IPS-18c (cell line): Measurements from ENCODE around the gene LSG1.

Experiments used
- H3K4me3 ChIP-seq: 2 replicates; pipeline ENCODE4 v1.7.0; 2013; ENCODE audit warnings: low read depth, mild to moderate bottlenecking, low read length, moderate library complexity; ENCODE audit not compliant: insufficient read depth
- H3K9me3 ChIP-seq: one replicate; pipeline ENCODE4 v1.6.1; 2013; ENCODE audit warnings: mild to moderate bottlenecking, low read length, moderate library complexity; ENCODE audit not compliant: control insufficient read depth, insufficient read depth

The LSG1 gene

GRCh38 chr3:194671900-194672808 is at the start of gene LSG1:
Gene LSG1, minus strand, starts transcription at chr3:194672191. Its CDS starts 29 bp downstream, at chr3:194672162.
- H3K4me3 ChIP-seq = peak within 1 kb of the TSS; percentile 98
- H3K9me3 ChIP-seq = no peaks in the 10 kb centered on the region

- Histone ChIP-seq H3K4me3 (no peak overlapping the region), H3K9me3 (no peaks in the 10 kb centered on the region)
Measured at GRCh38 chr3:194720048-194720447, 48.1 kb upstream of the LSG1 start.

- Histone ChIP-seq H3K9me3 (no peaks in the 10 kb centered on the region), H3K4me3 (no peak overlapping the region)
Measured at GRCh38 chr3:194718079-194718478, 46.1 kb upstream of the LSG1 start.

- no peaks in the 10 kb centered on the region for H3K9me3 ChIP-seq
- no peak overlapping the region for H3K4me3 ChIP-seq
Measured at GRCh38 chr3:194715022-194715800, 43.2 kb upstream of the LSG1 start.

GRCh38 chr3:194714564-194714963 is 42.6 kb upstream of the LSG1 start:
- no peak overlapping the region for H3K4me3 ChIP-seq
- H3K9me3 ChIP-seq = no peaks in the 10 kb centered on the region

- Histone ChIP-seq H3K9me3 (no peaks in the 10 kb centered on the region), H3K4me3 (no peak overlapping the region)
Measured at GRCh38 chr3:194714137-194714455, 42.1 kb upstream of the LSG1 start.

GRCh38 chr3:194713299-194714136 is 41.5 kb upstream of the LSG1 start:
- no peak overlapping the region for H3K4me3 ChIP-seq
- H3K9me3 ChIP-seq = no peaks in the 10 kb centered on the region

DNA sequence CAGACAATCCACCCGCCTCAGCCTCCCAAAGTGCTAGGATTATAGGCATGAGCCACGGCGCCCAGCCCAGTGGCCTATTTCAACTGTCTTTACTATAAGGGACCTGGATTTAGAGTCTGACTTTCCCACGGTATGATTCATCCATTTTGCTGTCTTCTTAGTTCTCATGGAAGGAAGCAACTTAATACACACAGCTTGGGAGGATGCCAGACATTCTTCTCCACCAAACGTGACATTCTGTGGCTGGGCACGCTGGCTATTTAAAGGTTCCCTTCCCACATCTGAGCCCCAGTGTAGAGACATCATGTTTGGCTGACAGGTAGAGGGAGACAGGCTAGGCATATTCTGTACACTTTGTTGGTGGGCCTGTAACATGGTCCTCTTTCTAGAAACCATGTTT is 39.9 kb upstream of the LSG1 start:
- Histone ChIP-seq H3K4me3 (no peak overlapping the region), H3K9me3 (no peaks in the 10 kb centered on the region)

GRCh38 chr3:194711286-194711685 is 39.3 kb upstream of the LSG1 start:
- Histone ChIP-seq H3K9me3 (no peaks in the 10 kb centered on the region), H3K4me3 (no peak overlapping the region)

GRCh38 chr3:194707147-194707540 is 35.2 kb upstream of the LSG1 start:
- Histone ChIP-seq H3K4me3 (no peak overlapping the region), H3K9me3 (no peaks in the 10 kb centered on the region)

DNA sequence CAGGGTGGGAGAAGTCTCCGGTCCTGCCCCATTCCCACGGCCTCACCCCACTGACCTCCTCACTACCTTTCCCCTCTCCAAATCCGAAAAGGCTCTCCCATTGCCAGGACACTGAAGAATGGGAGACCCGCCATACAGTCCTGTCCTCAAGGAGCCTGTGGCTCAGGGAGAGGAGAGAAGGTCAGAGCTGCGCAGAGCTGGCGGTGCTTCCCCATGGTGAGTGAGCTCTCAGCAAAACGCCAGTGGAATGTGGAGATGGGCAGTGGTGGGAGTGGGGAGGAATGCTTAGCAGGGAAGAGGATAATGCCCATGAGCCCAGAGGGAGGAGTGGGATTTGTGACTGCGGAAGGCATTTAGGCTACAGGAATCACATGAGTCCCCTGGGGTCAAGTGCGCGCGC is 33.8 kb upstream of the LSG1 start:
- Histone ChIP-seq H3K9me3 (no peaks in the 10 kb centered on the region), H3K4me3 (no peak overlapping the region)

DNA sequence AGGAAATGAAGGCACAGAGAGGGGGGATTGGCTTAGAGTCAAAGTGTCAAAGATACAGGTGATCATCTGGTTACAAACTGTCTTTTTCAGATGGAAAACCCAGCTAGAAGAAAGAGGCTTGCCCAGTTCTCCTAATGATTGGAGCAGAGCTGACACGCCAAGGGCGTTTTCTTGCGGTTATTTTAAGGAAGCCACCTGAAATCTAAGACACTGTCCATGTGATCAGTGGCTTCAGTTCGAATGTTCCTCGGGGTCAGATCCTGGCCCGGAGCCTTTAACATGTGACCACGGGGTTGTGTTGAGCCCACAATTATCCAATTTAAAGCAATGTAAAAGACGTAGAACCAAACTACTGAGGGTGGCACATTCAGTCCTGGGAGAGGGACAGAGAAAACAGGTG is 33.2 kb upstream of the LSG1 start:
- H3K9me3 ChIP-seq = no peaks in the 10 kb centered on the region
- H3K4me3 ChIP-seq = no peak overlapping the region

DNA sequence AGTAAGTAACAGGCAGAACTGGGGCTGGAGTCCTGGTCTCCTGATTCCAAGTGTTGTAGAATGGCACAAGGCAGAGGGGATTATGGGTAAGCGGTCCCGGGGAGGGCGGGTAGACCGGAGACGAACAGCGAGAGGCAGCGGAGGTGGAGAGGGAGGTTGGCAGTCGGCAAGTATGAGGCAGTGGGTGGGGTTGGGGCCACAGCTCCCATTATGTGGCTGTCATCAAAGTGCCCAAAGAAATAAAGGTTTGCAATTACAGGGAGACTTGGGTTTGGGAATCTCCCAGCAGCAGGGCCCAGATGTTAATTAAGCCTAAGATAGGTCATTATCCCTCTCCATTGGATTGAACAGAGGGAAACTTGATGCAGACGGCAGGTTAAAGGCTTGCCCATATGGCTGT is 30.6 kb upstream of the LSG1 start:
- no peak overlapping the region for H3K4me3 ChIP-seq
- H3K9me3 ChIP-seq = no peaks in the 10 kb centered on the region

DNA sequence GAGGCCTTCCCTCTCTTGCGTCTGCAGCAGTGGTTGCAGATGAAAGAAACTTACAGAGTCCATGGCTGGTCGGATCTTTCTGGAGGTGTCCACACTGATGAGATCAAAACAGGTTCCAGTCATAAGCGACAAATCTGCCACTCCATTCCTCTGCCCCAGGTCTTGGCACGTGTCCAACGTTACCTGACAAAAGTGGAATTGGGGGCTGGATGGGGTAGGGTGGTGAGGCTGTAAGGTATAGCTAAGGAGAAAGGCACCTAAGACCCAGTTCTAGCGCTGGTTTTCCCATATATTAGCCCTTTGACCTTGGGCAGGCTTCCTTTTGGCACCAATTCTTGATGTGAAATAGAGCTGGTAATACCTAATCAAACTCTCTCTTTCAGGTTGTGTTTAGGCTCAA is 24.7 kb upstream of the LSG1 start:
- no peaks in the 10 kb centered on the region for H3K9me3 ChIP-seq
- H3K4me3 ChIP-seq = no peak overlapping the region

DNA sequence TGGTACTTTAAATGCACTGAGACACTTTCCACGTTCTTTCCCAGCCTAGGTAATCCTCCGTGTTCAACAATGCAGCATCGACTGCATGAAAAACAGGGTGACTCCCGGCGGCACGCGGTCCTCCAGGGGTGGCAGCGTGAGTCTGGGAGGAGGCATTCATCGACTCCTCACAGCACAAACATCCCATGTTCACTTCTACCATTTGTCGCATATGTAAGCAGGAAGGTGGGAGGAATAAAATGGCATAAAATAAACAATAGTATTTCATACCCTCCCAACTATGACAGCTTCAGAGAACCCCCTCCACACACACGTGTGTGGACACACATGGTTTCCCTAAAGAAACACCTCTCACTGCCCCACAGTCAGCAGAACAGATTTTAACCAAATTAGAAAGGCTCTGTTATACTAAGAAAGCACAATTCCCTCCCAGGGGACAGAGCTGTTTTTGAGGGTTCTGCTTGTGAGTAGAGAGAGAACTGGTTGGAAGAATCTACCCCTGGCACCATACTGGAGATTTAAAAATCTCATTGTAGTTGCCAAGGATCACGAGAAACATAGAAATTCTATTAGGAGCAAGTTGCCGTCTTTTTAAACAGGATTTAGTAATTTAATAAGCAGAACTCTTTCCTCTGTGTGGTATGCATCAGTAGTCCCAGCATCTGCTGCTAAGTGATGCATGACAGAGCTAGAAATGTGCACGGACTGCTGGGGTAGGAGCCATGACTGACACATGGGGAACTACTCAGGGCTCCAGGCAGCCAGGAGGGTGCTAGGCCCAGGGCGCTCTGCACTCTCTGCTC is 19.7 kb upstream of the LSG1 start:
- no peak overlapping the region for H3K4me3 ChIP-seq
- H3K9me3 ChIP-seq = no peaks in the 10 kb centered on the region

GRCh38 chr3:194690501-194691372 is 18.7 kb upstream of the LSG1 start:
- no peak overlapping the region for H3K4me3 ChIP-seq
- H3K9me3 ChIP-seq = no peaks in the 10 kb centered on the region
